Neural progenitor cell (in vitro differentiated cells): ENCODE results near the gene CDK4. TPM values are rescaled to one million over a fixed set of nuclear protein-coding genes. Genes with fewer than 3 reads are reported as not detected.

Experiments used
- DNase-seq: peaks from one replicate; pipeline ENCODE4 v3.0.0-alpha.2; 2016; ENCODE audit warnings: low spot score
- H2AFZ ChIP-seq: fragments of 200-600 bp; sonication (generic); replicated peaks from 2 replicates; pipeline ENCODE4 v1.6.1; 2016; ENCODE audit warnings: antibody characterized with exemption
- H3F3A ChIP-seq: fragments of 200-600 bp; sonication (generic); 2 replicates; pipeline ENCODE4 v1.6.1; 2016; ENCODE audit warnings: antibody characterized with exemption, low read depth
- H3K27ac ChIP-seq: fragments of 200-600 bp; sonication (generic); 2 replicates; pipeline ENCODE4 v1.5.1; 2016; ENCODE audit warnings: mild to moderate bottlenecking
- H3K27me3 ChIP-seq: fragments of 200-600 bp; sonication (generic); 2 replicates; pipeline ENCODE4 v1.6.1; 2016; ENCODE audit warnings: mild to moderate bottlenecking, moderate library complexity
- H3K36me3 ChIP-seq: fragments of 200-600 bp; sonication (generic); 2 replicates; pipeline ENCODE4 v1.5.1; 2016
- H3K4me1 ChIP-seq: fragments of 200-600 bp; sonication (generic); 2 replicates; pipeline ENCODE4 v1.6.1; 2016; ENCODE audit warnings: mixed run types
- H3K4me2 ChIP-seq: fragments of 200-600 bp; sonication (generic); 2 replicates; pipeline ENCODE4 v1.6.1; 2016
- H3K4me3 ChIP-seq: fragments of 200-600 bp; sonication (generic); 2 replicates; pipeline ENCODE4 v1.5.1; 2016
- H3K79me2 ChIP-seq: fragments of 200-600 bp; sonication (generic); 2 replicates; pipeline ENCODE4 v1.6.1; 2016; ENCODE audit warnings: low read depth
- H3K9ac ChIP-seq: fragments of 200-600 bp; sonication (generic); 2 replicates; pipeline ENCODE4 v1.6.1; 2016
- H3K9me3 ChIP-seq: fragments of 200-600 bp; sonication (generic); 2 replicates; pipeline ENCODE4 v1.5.1; 2016; ENCODE audit warnings: low read depth
- H4K20me1 ChIP-seq: fragments of 200-600 bp; sonication (generic); 2 replicates; pipeline ENCODE4 v1.6.1; 2016; ENCODE audit warnings: low read depth
- H3K27ac Mint-ChIP-seq: 3 replicates; pipeline ENCODE4 v1.8.0; 2021; ENCODE audit warnings: mixed read lengths
- H3K27me3 Mint-ChIP-seq: 2 replicates; pipeline ENCODE4 v1.8.0; 2022; ENCODE audit warnings: low read depth, mild to moderate bottlenecking, inconsistent platforms, moderate library complexity, mixed read lengths; ENCODE audit not compliant: insufficient read depth
- H3K36me3 Mint-ChIP-seq: 3 replicates; pipeline ENCODE4 v1.8.0; 2021; ENCODE audit warnings: mixed read lengths
- H3K4me1 Mint-ChIP-seq: 3 replicates; pipeline ENCODE4 v1.8.0; 2021; ENCODE audit warnings: mixed read lengths
- H3K4me3 Mint-ChIP-seq: 3 replicates; pipeline ENCODE4 v1.8.0; 2021; ENCODE audit warnings: mild to moderate bottlenecking, moderate library complexity, mixed read lengths
- H3K9me3 Mint-ChIP-seq: 3 replicates; pipeline ENCODE4 v1.8.0; 2020; ENCODE audit warnings: mixed read lengths
- CTCF ChIP-seq: fragments of 200-600 bp; sonication (generic); IDR thresholded peaks from 2 replicates; pipeline ENCODE4 v1.5.1; 2017; ENCODE audit warnings: antibody characterized with exemption, mild to moderate bottlenecking
- EZH2 ChIP-seq: fragments of 200-600 bp; sonication (generic); IDR thresholded peaks from 2 replicates; pipeline ENCODE4 v1.6.1; 2017; ENCODE audit warnings: antibody characterized with exemption, mild to moderate bottlenecking, moderate library complexity
- EZH2phosphoT487 ChIP-seq: fragments of 200-600 bp; sonication (generic); IDR thresholded peaks from 2 replicates; pipeline ENCODE4 v1.6.1; 2017; ENCODE audit warnings: antibody characterized with exemption
- total RNA-seq: library from RNA; depleted of rRNA; stranded (reverse); fragments of >200 nt; gene quantifications from 2 replicates; pipeline ENCODE4 v1.2.3, GENCODE V29; 2015; ENCODE audit warnings: low replicate concordance

The CDK4 gene
- total RNA-seq, 1 donor from 2014 or later: 169 TPM

DNA sequence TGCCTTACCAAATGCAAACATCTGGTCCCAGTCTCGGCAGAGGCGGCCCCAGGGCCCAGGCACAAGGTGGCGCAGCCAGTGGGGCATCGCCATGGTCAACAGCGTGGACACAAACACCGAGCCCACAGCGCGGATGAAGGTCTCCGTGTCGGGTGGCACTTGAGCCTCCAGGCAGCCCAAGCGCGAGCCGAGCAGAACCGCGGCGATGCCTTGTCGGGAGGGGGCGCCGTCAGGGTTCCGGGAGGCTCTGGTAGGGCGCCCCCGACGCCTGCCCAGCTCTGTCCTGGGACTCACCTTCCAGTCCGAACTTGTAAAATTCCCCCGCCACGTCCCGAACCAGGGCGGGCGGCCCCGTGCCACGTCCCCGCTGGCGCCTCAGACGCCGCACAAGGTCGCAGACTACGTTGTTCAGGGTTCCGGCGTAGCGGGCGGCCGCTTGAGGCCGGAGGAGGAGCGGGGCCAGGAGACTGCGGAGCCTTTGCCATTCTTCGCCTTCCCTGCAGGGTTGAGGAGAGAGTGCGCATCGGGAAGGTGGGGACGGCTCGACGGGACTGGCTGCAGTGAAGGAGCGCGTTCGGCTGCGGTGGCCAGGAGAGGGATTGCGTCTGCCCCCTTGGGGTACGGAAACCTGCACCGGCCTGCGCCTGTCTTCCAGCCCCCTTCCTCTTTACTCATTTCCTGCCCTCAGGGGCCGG, 13.0 kb upstream of the CDK4 start:
- TF ChIP-seq EZH2: peak; percentile 99
- peak; percentile 99 for TF ChIP-seq EZH2phosphoT487
- peak; percentile 51 for TF ChIP-seq CTCF
- peaks cover 53% of the 10 kb centered on the region for H4K20me1 ChIP-seq
- peak overlapping the region; percentile 88 for H2AFZ ChIP-seq
- H3K4me3 ChIP-seq: peak overlapping the region; percentile 44
- H3K36me3 ChIP-seq: no peaks in the 10 kb centered on the region
- H3K79me2 ChIP-seq: no peaks in the 10 kb centered on the region
- H3K27ac ChIP-seq: no peak overlapping the region
- H3K27me3 Mint-ChIP-seq: peaks cover 52% of the 10 kb centered on the region
- H3K27ac Mint-ChIP-seq: no peak overlapping the region
- peaks cover 14% of the 10 kb centered on the region for H3K4me1 Mint-ChIP-seq
- H3K4me1 ChIP-seq: peaks cover 24% of the 10 kb centered on the region
- H3K9ac ChIP-seq: no peak overlapping the region
- H3K36me3 Mint-ChIP-seq: peaks cover 15% of the 10 kb centered on the region
- H3K9me3 Mint-ChIP-seq: peaks cover 2% of the 10 kb centered on the region
- H3F3A ChIP-seq: peaks cover 31% of the 10 kb centered on the region
- no peaks in the 10 kb centered on the region for H3K9me3 ChIP-seq
- peak overlapping the region; percentile 79 for H3K4me2 ChIP-seq
- peaks cover 62% of the 10 kb centered on the region for H3K27me3 ChIP-seq
- DNase-seq: peak; percentile 73
- H3K4me3 Mint-ChIP-seq: peak overlapping the region; percentile 50

- peaks cover 55% of the 10 kb centered on the region for H3K27me3 Mint-ChIP-seq
- Histone ChIP-seq H3K9ac (no peak overlapping the region), H3K27me3 (peaks cover 62% of the 10 kb centered on the region)
Measured at GRCh38 chr12:57764662-57765002, 12.5 kb upstream of the CDK4 start.

DNA sequence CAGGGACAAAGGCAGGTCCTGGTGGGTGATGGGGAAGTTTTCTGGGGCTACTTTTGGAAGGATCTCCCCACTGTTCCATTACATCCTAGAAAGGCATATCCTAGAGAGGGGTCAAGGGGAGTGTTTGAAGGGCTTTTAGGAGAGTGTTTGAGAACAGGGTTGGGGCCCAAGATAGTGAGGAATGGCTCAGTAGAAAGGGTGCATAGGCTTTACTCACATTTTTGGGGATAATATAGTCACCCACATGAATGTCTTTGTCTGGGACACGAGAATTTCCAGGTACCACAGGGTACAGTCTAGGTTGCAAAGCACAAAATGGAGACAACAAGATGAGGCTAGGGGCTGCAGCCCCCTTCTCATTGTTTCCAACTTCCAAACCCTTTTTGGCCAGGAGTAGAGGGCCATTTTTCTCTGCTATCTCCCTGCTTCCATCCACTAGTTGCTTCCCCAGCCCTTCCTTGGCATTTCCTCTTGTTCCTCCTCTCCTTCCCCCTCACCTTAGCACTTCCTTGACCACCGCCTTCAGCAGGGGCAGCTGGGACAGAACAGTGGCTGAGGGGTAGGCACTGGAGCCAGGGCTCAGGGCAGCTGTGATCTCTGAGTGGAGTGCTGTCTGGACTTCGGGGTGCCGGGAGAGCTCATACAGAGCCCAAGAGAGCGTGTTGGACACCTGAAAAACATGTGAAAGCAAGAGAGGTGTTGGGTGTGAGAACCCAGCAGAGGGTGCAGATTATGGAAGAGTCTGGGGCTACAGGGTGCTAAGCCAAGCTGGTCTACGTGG, 12.0 kb upstream of the CDK4 start:
- Mint-ChIP-seq H3K27ac (no peak overlapping the region), H3K9me3 (peaks cover 2% of the 10 kb centered on the region), H3K36me3 (peaks cover 11% of the 10 kb centered on the region), H3K4me3 (peak overlapping the region; percentile 44), H3K4me1 (peaks cover 14% of the 10 kb centered on the region), H3K27me3 (peaks cover 56% of the 10 kb centered on the region)
- no peak for DNase-seq
- peaks cover 24% of the 10 kb centered on the region for H3K4me1 ChIP-seq
- no peak for TF ChIP-seq EZH2
- TF ChIP-seq EZH2phosphoT487: no peak
- no peak for TF ChIP-seq CTCF
- H3K9me3 ChIP-seq: no peaks in the 10 kb centered on the region
- H4K20me1 ChIP-seq: peaks cover 64% of the 10 kb centered on the region
- no peaks in the 10 kb centered on the region for H3K79me2 ChIP-seq
- no peak overlapping the region for H3K27ac ChIP-seq
- H3K27me3 ChIP-seq: peaks cover 62% of the 10 kb centered on the region
- H3K4me2 ChIP-seq: no peak overlapping the region
- H3K9ac ChIP-seq: no peak overlapping the region
- H2AFZ ChIP-seq: no peak overlapping the region
- peaks cover 36% of the 10 kb centered on the region for H3F3A ChIP-seq
- no peaks in the 10 kb centered on the region for H3K36me3 ChIP-seq
- H3K4me3 ChIP-seq: no peak overlapping the region

More at GRCh38 chr12:57764662-57765002, 12.5 kb upstream of the CDK4 start:
- Histone ChIP-seq H2AFZ (peak overlapping the region; percentile 88), H3K36me3 (no peaks in the 10 kb centered on the region), H3K27ac (no peak overlapping the region), H3K4me1 (peaks cover 24% of the 10 kb centered on the region), H3K4me2 (peak overlapping the region; percentile 79), H3F3A (peaks cover 32% of the 10 kb centered on the region), H3K4me3 (peak overlapping the region; percentile 44), H3K9me3 (no peaks in the 10 kb centered on the region), H4K20me1 (peaks cover 58% of the 10 kb centered on the region), H3K79me2 (no peaks in the 10 kb centered on the region)
- peaks cover 2% of the 10 kb centered on the region for H3K9me3 Mint-ChIP-seq
- H3K4me1 Mint-ChIP-seq: peaks cover 14% of the 10 kb centered on the region
- no peak for DNase-seq
- peak overlapping the region; percentile 50 for H3K4me3 Mint-ChIP-seq
- peaks cover 13% of the 10 kb centered on the region for H3K36me3 Mint-ChIP-seq
- no peak for TF ChIP-seq CTCF
- TF ChIP-seq EZH2: no peak
- TF ChIP-seq EZH2phosphoT487: no peak
- no peak overlapping the region for H3K27ac Mint-ChIP-seq
